Fibroblast of lung (primary cell): ENCODE results near the gene QRICH2. TPM values are rescaled to one million over a fixed set of nuclear protein-coding genes. Genes with fewer than 3 reads are reported as not detected.

Experiments used
- DNase-seq, 2 donors: peaks; one replicate each; pipeline versions ENCODE4 v3.0.0 to v3.0.0-alpha.2; 2010; ENCODE audit warnings: low read depth in 2 of 2
- H2AFZ ChIP-seq: 2 replicates; pipeline ENCODE4 v1.5.1; 2012; ENCODE audit warnings: low read length, control low read depth, inconsistent platforms
- H3K27ac ChIP-seq: 2 replicates; pipeline ENCODE4 v1.5.1; 2011; ENCODE audit warnings: low read length, control low read depth; ENCODE audit not compliant: insufficient read depth
- H3K27me3 ChIP-seq: 2 replicates; pipeline ENCODE4 v1.5.1; 2011; ENCODE audit warnings: mild to moderate bottlenecking, low read length; ENCODE audit not compliant: control insufficient read depth, insufficient read depth
- H3K36me3 ChIP-seq: 2 replicates; pipeline ENCODE4 v1.5.1; 2011; ENCODE audit warnings: low read length; ENCODE audit not compliant: control insufficient read depth, insufficient read depth
- H3K4me1 ChIP-seq: 2 replicates; pipeline ENCODE4 v1.5.1; 2011; ENCODE audit warnings: low read length; ENCODE audit not compliant: control insufficient read depth, insufficient read depth; ENCODE audit errors: extremely low read depth
- H3K4me2 ChIP-seq: 2 replicates; pipeline ENCODE4 v1.5.1; 2011; ENCODE audit warnings: low read length, control low read depth; ENCODE audit not compliant: insufficient read depth; ENCODE audit errors: extremely low read depth
- H3K4me3 ChIP-seq, 4 experiments: fragments of 200-600 bp in 1 of 4; sonication (generic) in 1 of 4; replicated peaks in 1 of 4; 2 replicates each; pipeline ENCODE4 v1.5.1; 2011 to 2016; ENCODE audit warnings: low read length in 4 of 4, low read depth in 3 of 4, mild to moderate bottlenecking in 3 of 4, control low read depth in 2 of 4, inconsistent platforms in 1 of 4, mixed read lengths in 1 of 4; ENCODE audit not compliant: insufficient read depth in 1 of 4; ENCODE audit errors: control extremely low read depth in 1 of 4
- H3K79me2 ChIP-seq: 2 replicates; pipeline ENCODE4 v1.5.1; 2012; ENCODE audit warnings: mild to moderate bottlenecking, low read length, inconsistent platforms; ENCODE audit not compliant: control insufficient read depth, insufficient read depth
- H3K9ac ChIP-seq: 2 replicates; pipeline ENCODE4 v1.5.1; 2011; ENCODE audit warnings: mild to moderate bottlenecking, low read length, control low read depth; ENCODE audit not compliant: insufficient read depth
- H3K9me3 ChIP-seq: 2 replicates; pipeline ENCODE4 v1.5.1; 2012; ENCODE audit warnings: low read depth, low read length; ENCODE audit not compliant: control insufficient read depth, insufficient read depth
- H4K20me1 ChIP-seq: 2 replicates; pipeline ENCODE4 v1.5.1; 2011; ENCODE audit warnings: low read length; ENCODE audit not compliant: control insufficient read depth, insufficient read depth; ENCODE audit errors: extremely low read depth
- CTCF ChIP-seq, 2 donors: IDR thresholded peaks in 1 of 2; conservative IDR thresholded peaks in 1 of 2; 1 replicate in 1 of 2; 2 replicates in 1 of 2; pipeline ENCODE4 v1.5.1; 2011 to 2012; ENCODE audit warnings: low read length in 2 of 2, control low read depth in 1 of 2, inconsistent platforms in 1 of 2, low read depth in 1 of 2, mild to moderate bottlenecking in 1 of 2
- EZH2 ChIP-seq: IDR thresholded peaks from 2 replicates; pipeline ENCODE4 v1.5.1; 2012; ENCODE audit warnings: low read length, control low read depth, mild to moderate bottlenecking; ENCODE audit errors: missing control alignments
- polyA plus RNA-seq, 2 donors: library from polyadenylated mRNA; depleted of rRNA in 1 of 2; stranded (reverse) in 1 of 2; unstranded in 1 of 2; fragments of >200 nt; gene quantifications; 2 replicates each; pipeline ENCODE4 v1.2.1, GENCODE V29; 2011 to 2012; ENCODE audit warnings: missing spikeins in 1 of 2
- total RNA-seq: library from RNA; depleted of rRNA; stranded (reverse); fragments of >200 nt; gene quantifications from 2 replicates; pipeline ENCODE4 v1.2.1, GENCODE V29; 2014

Gene QRICH2
- total and polyA plus RNA-seq, 2 donors (not counting 1 experiment from before 2014, with no cell fraction given) = 0.26 to 4.3 TPM

GRCh38 chr17:76243826-76244679, 64.0 kb downstream of the QRICH2 start:
- Histone ChIP-seq H4K20me1 (no peaks in the 10 kb centered on the region), H3K27me3 (peaks cover 13% of the 10 kb centered on the region), H3K27ac (no peak overlapping the region)

GRCh38 chr17:76241691-76242255, 66.3 kb downstream of the QRICH2 start:
- Histone ChIP-seq H3K9me3 (no peaks in the 10 kb centered on the region), H3K36me3 (no peaks in the 10 kb centered on the region), H3K4me3 (peak overlapping the region in 1 of 4 experiments; percentile 73), H4K20me1 (no peaks in the 10 kb centered on the region), H3K4me2 (peak overlapping the region; percentile 100), H3K27ac (no peak overlapping the region), H3K27me3 (peaks cover 13% of the 10 kb centered on the region), H3K4me1 (no peaks in the 10 kb centered on the region), H3K9ac (no peak overlapping the region), H2AFZ (no peak overlapping the region), H3K79me2 (no peaks in the 10 kb centered on the region)
- no peak for DNase-seq
- TF ChIP-seq CTCF (conservative IDR thresholded peaks at IDR 0.05 in 1 of 2, IDR thresholded peaks at IDR 0.05 in 1 of 2; ENCODE audit: low read depth in 1 of 2, low read length in 2 of 2) (no peak), EZH2 (no peak)

More at GRCh38 chr17:76243826-76244679, 64.0 kb downstream of the QRICH2 start:
- Histone ChIP-seq H3K4me2 (no peak overlapping the region), H2AFZ (no peak overlapping the region), H3K4me3 (no peak overlapping the region), H3K36me3 (no peaks in the 10 kb centered on the region), H3K9me3 (no peaks in the 10 kb centered on the region), H3K79me2 (no peaks in the 10 kb centered on the region), H3K4me1 (no peaks in the 10 kb centered on the region), H3K9ac (no peak overlapping the region)
- TF ChIP-seq CTCF (conservative IDR thresholded peaks at IDR 0.05 in 1 of 2, IDR thresholded peaks at IDR 0.05 in 1 of 2; ENCODE audit: low read depth in 1 of 2, low read length in 2 of 2) (no peak), EZH2 (no peak)
- no peak for DNase-seq

GRCh38 chr17:76241204-76241538, 66.9 kb downstream of the QRICH2 start:
- H3K27ac ChIP-seq = no peak overlapping the region
- no peaks in the 10 kb centered on the region for H4K20me1 ChIP-seq
- no peaks in the 10 kb centered on the region for H3K9me3 ChIP-seq
- H3K79me2 ChIP-seq = no peaks in the 10 kb centered on the region
- H2AFZ ChIP-seq = peak overlapping the region; percentile 81
- no peaks in the 10 kb centered on the region for H3K4me1 ChIP-seq
- peak in 1 of 2 donors; percentile 44 for DNase-seq
- H3K27me3 ChIP-seq = peaks cover 10% of the 10 kb centered on the region
- H3K9ac ChIP-seq = peak overlapping the region; percentile 54
- TF ChIP-seq CTCF (conservative IDR thresholded peaks at IDR 0.05 in 1 of 2, IDR thresholded peaks at IDR 0.05 in 1 of 2; ENCODE audit: low read depth in 1 of 2, low read length in 2 of 2) (no peak), EZH2 (no peak)
- no peaks in the 10 kb centered on the region for H3K36me3 ChIP-seq
- peak overlapping the region; percentile 60 to 73 (median 62) for H3K4me3 ChIP-seq
- H3K4me2 ChIP-seq = peak overlapping the region; percentile 100
